ENCODE measurements around the gene ARMC6. TPM values are rescaled to one million over a fixed set of nuclear protein-coding genes. Genes with fewer than 3 reads are reported as not detected.
A peak's percentile ranks its signal among the peaks of the same experiment; 100 is the strongest.

ARMC6 gene
- total RNA-seq: 10 to 100 TPM; 28.7 to 31.2 TPM
- 10 to 100 TPM; 23.9 to 38.3 TPM for polyA plus RNA-seq

DNA sequence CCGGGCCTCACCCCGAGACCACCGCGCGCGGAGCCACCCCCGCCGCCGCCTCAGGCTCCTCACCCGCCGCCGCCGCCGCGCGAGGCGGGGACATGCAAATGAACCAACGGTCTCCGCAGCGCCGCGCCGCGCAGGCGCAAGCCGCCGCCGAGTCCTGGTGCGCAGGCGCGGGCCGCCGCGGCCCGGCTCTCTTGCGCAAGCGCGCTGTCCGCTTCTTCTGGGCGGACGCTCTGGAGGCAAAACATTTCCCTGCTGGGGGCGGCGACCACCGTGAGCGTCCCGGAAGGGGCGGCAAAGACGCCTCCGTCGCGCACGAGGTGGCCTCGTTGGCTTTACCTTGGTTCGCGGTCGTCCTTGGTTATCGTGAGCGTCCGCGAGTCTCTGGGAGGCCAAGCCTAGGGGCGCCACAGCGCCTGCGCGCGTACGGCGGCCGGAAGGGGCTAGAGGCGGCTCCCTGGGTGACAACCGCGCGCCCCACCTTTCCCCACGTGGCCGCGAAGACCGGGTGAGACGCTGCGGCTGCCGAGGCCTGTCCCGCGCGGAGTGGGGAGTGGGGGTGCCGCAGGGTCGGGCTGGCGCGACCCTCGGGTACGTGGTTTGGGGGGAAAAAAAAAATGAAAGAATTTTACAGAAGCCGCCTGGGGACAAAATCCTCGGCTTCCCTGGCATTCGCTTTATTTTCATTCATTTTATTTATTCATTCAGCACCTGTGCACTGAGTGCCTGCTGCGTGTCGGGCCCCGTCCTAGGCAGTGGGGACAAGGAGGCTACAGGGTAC is at the start of gene ARMC6, which contains the start of gene SUGP2:
ARMC6 (plus strand) TSS at position 178 of the 778 bp plus-strand sequence. CDS start 607 bp downstream, outside the sequence.
SUGP2 (minus strand) TSS at position 92 of the 778 bp plus-strand sequence. CDS start 2,446 bp downstream, outside the sequence.
- no peaks in the 10 kb centered on the region for H3K27me3 ChIP-seq (ENCODE audit: control insufficient read depth in 4 of 4, insufficient read depth in 4 of 4, low read length in 3 of 4)
- H3K4me1 ChIP-seq (ENCODE audit: control insufficient read depth in 4 of 4, insufficient read depth in 4 of 4, low read length in 3 of 4): peaks cover 2 to 23% (median 17%) of the 10 kb centered on the region in 4 donors
- TF ChIP-seq RAD21 (IDR thresholded peaks at IDR 0.05): no peak
- no peak for TF ChIP-seq HNF4A (conservative IDR thresholded peaks at IDR 0.05)
- peak; percentile 31 for TF ChIP-seq YY1 (IDR thresholded peaks at IDR 0.05)
- TF ChIP-seq, protein P1, sequence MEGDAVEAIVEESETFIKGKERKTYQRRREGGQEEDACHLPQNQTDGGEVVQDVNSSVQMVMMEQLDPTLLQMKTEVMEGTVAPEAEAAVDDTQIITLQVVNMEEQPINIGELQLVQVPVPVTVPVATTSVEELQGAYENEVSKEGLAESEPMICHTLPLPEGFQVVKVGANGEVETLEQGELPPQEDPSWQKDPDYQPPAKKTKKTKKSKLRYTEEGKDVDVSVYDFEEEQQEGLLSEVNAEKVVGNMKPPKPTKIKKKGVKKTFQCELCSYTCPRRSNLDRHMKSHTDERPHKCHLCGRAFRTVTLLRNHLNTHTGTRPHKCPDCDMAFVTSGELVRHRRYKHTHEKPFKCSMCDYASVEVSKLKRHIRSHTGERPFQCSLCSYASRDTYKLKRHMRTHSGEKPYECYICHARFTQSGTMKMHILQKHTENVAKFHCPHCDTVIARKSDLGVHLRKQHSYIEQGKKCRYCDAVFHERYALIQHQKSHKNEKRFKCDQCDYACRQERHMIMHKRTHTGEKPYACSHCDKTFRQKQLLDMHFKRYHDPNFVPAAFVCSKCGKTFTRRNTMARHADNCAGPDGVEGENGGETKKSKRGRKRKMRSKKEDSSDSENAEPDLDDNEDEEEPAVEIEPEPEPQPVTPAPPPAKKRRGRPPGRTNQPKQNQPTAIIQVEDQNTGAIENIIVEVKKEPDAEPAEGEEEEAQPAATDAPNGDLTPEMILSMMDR (IDR thresholded peaks at IDR 0.05; ENCODE audit: low read depth, low read length, missing input control): no peak
- no peak for TF ChIP-seq TAF1 (conservative IDR thresholded peaks at IDR 0.05)
- TF ChIP-seq FOXA2 (IDR thresholded peaks at IDR 0.05): no peak
- TF ChIP-seq, protein P2, sequence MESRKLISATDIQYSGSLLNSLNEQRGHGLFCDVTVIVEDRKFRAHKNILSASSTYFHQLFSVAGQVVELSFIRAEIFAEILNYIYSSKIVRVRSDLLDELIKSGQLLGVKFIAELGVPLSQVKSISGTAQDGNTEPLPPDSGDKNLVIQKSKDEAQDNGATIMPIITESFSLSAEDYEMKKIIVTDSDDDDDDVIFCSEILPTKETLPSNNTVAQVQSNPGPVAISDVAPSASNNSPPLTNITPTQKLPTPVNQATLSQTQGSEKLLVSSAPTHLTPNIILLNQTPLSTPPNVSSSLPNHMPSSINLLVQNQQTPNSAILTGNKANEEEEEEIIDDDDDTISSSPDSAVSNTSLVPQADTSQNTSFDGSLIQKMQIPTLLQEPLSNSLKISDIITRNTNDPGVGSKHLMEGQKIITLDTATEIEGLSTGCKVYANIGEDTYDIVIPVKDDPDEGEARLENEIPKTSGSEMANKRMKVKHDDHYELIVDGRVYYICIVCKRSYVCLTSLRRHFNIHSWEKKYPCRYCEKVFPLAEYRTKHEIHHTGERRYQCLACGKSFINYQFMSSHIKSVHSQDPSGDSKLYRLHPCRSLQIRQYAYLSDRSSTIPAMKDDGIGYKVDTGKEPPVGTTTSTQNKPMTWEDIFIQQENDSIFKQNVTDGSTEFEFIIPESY (IDR thresholded peaks at IDR 0.05): peak; percentile 37
- TF ChIP-seq SP1 (IDR thresholded peaks at IDR 0.05): peak; percentile 19
- TF ChIP-seq, protein P3, sequence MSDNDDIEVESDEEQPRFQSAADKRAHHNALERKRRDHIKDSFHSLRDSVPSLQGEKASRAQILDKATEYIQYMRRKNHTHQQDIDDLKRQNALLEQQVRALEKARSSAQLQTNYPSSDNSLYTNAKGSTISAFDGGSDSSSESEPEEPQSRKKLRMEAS (IDR thresholded peaks at IDR 0.05): peak; percentile 16
- peaks cover 0 to 10% (median 5%) of the 10 kb centered on the region in 4 donors for H3K36me3 ChIP-seq (ENCODE audit: control insufficient read depth in 4 of 4, insufficient read depth in 3 of 4, low read depth in 1 of 4, low read length in 3 of 4)
- peak within 1 kb of the TSS; percentile 66 to 70 for H3K9ac ChIP-seq (ENCODE audit: low read depth in 1 of 2, low read length in 2 of 2)
- H3K9me3 ChIP-seq (ENCODE audit: control insufficient read depth in 4 of 4, low read length in 3 of 4): no peaks in the 10 kb centered on the region
- H3K4me3 ChIP-seq (ENCODE audit: low read depth in 1 of 3, low read length in 3 of 3): peak within 1 kb of the TSS; percentile 85 to 96 (median 91)
- H3K27ac ChIP-seq (ENCODE audit: low read depth in 1 of 2, low read length in 2 of 2): peak within 1 kb of the TSS; percentile 80
- peak; percentile 89 for DNase-seq (ENCODE audit: low spot score)
- under 1% methylated on average over 94 of the region's 94 CpGs for WGBS

DNA sequence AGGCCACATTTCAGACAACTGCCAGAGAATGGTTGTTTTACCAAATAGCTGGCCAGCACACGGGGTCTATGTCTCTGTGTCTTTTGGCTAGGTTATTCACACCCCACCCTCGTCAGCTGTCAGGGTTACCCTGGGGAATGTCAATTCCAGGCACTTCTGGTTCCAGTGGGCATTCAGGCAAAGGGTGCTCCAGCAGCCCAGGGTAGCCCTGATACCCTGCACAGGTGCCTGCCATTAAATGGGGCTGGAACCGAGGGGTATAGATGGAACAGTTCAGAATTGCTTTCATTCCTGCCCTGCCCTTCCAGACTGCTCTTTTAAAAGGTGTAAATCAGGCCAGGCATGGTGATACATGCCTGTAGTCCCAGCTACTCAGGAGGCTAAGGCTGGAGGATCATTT is 49.2 kb upstream of the ARMC6 start:
- TF ChIP-seq RXRA (IDR thresholded peaks at IDR 0.05): no peak
- no peak for TF ChIP-seq TAF1 (conservative IDR thresholded peaks at IDR 0.05)
- TF ChIP-seq JUND (IDR thresholded peaks at IDR 0.05): no peak
- no peak for TF ChIP-seq FOXA2 (IDR thresholded peaks at IDR 0.05)
- TF ChIP-seq GABPA (IDR thresholded peaks at IDR 0.05 in 1 of 2, conservative IDR thresholded peaks at IDR 0.05 in 1 of 2): no peak
- TF ChIP-seq, protein P1 (IDR thresholded peaks at IDR 0.05; ENCODE audit: low read depth, low read length, missing input control): no peak
- TF ChIP-seq SP1 (IDR thresholded peaks at IDR 0.05): no peak
- TF ChIP-seq RAD21 (IDR thresholded peaks at IDR 0.05): no peak
- no peak for TF ChIP-seq YY1 (IDR thresholded peaks at IDR 0.05)
- TF ChIP-seq, protein P4, sequence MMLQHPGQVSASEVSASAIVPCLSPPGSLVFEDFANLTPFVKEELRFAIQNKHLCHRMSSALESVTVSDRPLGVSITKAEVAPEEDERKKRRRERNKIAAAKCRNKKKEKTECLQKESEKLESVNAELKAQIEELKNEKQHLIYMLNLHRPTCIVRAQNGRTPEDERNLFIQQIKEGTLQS (IDR thresholded peaks at IDR 0.05): no peak
- TF ChIP-seq, protein P3 (IDR thresholded peaks at IDR 0.05): no peak
- TF ChIP-seq HNF4G (IDR thresholded peaks at IDR 0.05): no peak
- TF ChIP-seq FOXA1 (IDR thresholded peaks at IDR 0.05): no peak
- TF ChIP-seq EGR1 (IDR thresholded peaks at IDR 0.05; ENCODE audit: low read depth in 2 of 2): no peak
- TF ChIP-seq NR2F2 (IDR thresholded peaks at IDR 0.05): no peak
- TF ChIP-seq HNF4A (conservative IDR thresholded peaks at IDR 0.05): no peak
- TF ChIP-seq, protein P2 (IDR thresholded peaks at IDR 0.05): no peak
- peaks cover 0 to 3% (median 0%) of the 10 kb centered on the region in 4 donors for H3K27me3 ChIP-seq (ENCODE audit: control insufficient read depth in 4 of 4, insufficient read depth in 4 of 4, low read length in 3 of 4)
- no peak overlapping the region for H3K9ac ChIP-seq (ENCODE audit: low read depth in 1 of 2, low read length in 2 of 2)
- no peak overlapping the region for H3K4me3 ChIP-seq (ENCODE audit: low read depth in 1 of 3, low read length in 3 of 3)
- no peak overlapping the region for H3K27ac ChIP-seq (ENCODE audit: low read depth in 1 of 2, low read length in 2 of 2)
- no peak for DNase-seq (ENCODE audit: low spot score)
- H3K36me3 ChIP-seq (ENCODE audit: control insufficient read depth in 4 of 4, insufficient read depth in 3 of 4, low read depth in 1 of 4, low read length in 3 of 4): no peaks in the 10 kb centered on the region
- peaks cover 0 to 3% (median 0%) of the 10 kb centered on the region in 4 donors for H3K4me1 ChIP-seq (ENCODE audit: control insufficient read depth in 4 of 4, insufficient read depth in 4 of 4, low read length in 3 of 4)
- 78% methylated on average over 3 of the region's 3 CpGs for WGBS
- no peaks in the 10 kb centered on the region for H3K9me3 ChIP-seq (ENCODE audit: control insufficient read depth in 4 of 4, low read length in 3 of 4)
